Activated CD4-positive, alpha-beta T cell treated with anti-CD3 and anti-CD28 coated beads for 36 hours (primary cell): ENCODE measurements around the gene GPSM3. TPM values are rescaled to one million over a fixed set of nuclear protein-coding genes. Genes with fewer than 3 reads are reported as not detected.

Source experiments
- ATAC-seq: fragments of 200-7000 bp; cut with Tn5 transposase; one replicate; pipeline ENCODE4 v1.10.0; 2021; ENCODE audit warnings: mild to moderate bottlenecking, moderate library complexity
- CTCF ChIA-PET: fragments of 350-600 bp; sonication (Branson Sonifier 250); formaldehyde crosslinking; loops from one replicate; lab custom pipeline; 2021; ENCODE audit warnings: antibody characterized with exemption; lab: Charles Lee
- POLR2A ChIA-PET: fragments of 350-600 bp; sonication (Branson Sonifier 250); formaldehyde crosslinking; loops from one replicate; lab custom pipeline; 2021; ENCODE audit warnings: antibody characterized with exemption, inconsistent platforms; lab: Charles Lee
- DNase-seq: peaks from one replicate; pipeline ENCODE4 v3.0.0-alpha.2; 2020
- H3K27ac Mint-ChIP-seq: one replicate; pipeline ENCODE4 v1.8.0; 2021; ENCODE audit warnings: mixed read lengths
- H3K27me3 Mint-ChIP-seq: one replicate; pipeline ENCODE4 v1.8.0; 2021; ENCODE audit warnings: mixed read lengths
- H3K36me3 Mint-ChIP-seq: one replicate; pipeline ENCODE4 v1.8.0; 2021; ENCODE audit warnings: low read depth, mixed read lengths
- H3K4me1 Mint-ChIP-seq: one replicate; pipeline ENCODE4 v1.8.0; 2021; ENCODE audit warnings: mixed read lengths
- H3K4me3 Mint-ChIP-seq: one replicate; pipeline ENCODE4 v1.8.0; 2021; ENCODE audit warnings: mild to moderate bottlenecking, moderate library complexity, mixed read lengths
- H3K9me3 Mint-ChIP-seq: one replicate; pipeline ENCODE4 v1.8.0; 2021; ENCODE audit warnings: low read depth, mixed read lengths
- intact Hi-C, 2 experiments: fragments of 100-400 bp; cut with DNase I in 1 of 2; cut with micrococcal nuclease in 1 of 2; formaldehyde crosslinking; loops; one replicate each; pipeline versions ENCODE4 v1.14.2 to v1.15.1; 2022 to 2024; cut with DNase I, micrococcal nuclease
- total RNA-seq, 2 experiments: library from RNA; stranded (reverse); gene quantifications; one replicate each; pipeline ENCODE4 v1.2.3, GENCODE V29; 2021

The GPSM3 gene, protein sequence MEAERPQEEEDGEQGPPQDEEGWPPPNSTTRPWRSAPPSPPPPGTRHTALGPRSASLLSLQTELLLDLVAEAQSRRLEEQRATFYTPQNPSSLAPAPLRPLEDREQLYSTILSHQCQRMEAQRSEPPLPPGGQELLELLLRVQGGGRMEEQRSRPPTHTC
- total RNA-seq = 10 to 100 TPM; 82.6 to 94.8 TPM

DNA sequence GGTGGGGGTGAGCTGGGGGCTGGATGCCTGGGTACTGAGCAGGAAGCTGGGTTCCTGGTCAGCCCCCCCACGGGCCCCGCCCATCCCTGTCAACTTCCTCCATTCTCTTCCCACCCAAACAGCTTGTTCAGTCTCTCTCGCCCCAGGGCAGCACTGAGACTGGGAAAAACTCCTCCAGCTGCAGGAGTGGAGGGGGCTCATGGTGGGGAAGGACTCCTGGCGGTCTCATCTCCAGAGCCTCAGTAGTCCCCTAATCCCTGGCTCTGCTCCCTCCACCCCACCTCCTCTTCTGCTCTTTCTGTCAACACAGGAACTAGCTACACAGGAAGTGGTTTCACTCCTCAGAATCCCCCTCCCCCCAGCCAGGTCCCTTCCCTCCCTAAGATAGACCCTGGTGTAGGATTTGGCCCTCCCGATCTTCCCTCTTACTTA, at the start of gene GPSM3:
Gene GPSM3 (minus strand): TSS at position 36 of the 432 bp plus-strand sequence. CDS start 130 bp downstream, outside the sequence.
- Mint-ChIP-seq H3K4me3 (peak within 1 kb of the TSS; percentile 95), H3K27me3 (no peaks in the 10 kb centered on the region), H3K9me3 (no peaks in the 10 kb centered on the region), H3K36me3 (peaks cover 24% of the 10 kb centered on the region), H3K4me1 (peaks cover 49% of the 10 kb centered on the region), H3K27ac (peak within 1 kb of the TSS; percentile 96)
- DNase-seq (peak; percentile 69), ATAC-seq (no peak)
- intact Hi-C loops = loop anchor here (10.0 kb wide), 3 partner anchors 218 to 1222 kb away; partner anchors contain the start of genes CUTA (in 1 of the 2), DXO (in 1 of the 2) and PHF1 (in 1 of the 2)
- ChIA-PET POLR2A (interaction anchor here (2.6 kb wide), 1 partner anchor 10 kb away, joined by 9 read pairs; no protein-coding TSS in a partner anchor), CTCF (interaction anchor here (0.6 to 1.6 kb wide), 5 partner anchors 13 to 703 kb away, joined by 3 to 5 read pairs (median 4); partner anchors contain the start of genes FKBPL and PRRT1)

GRCh38 chr6:32240686-32241085, 48.2 kb upstream of the GPSM3 start:
- ChIA-PET CTCF (no interaction called here), POLR2A (no interaction called here)
- H3K4me3 Mint-ChIP-seq = no peak overlapping the region
- H3K9me3 Mint-ChIP-seq = no peaks in the 10 kb centered on the region
- H3K36me3 Mint-ChIP-seq = no peaks in the 10 kb centered on the region
- no peaks in the 10 kb centered on the region for H3K27me3 Mint-ChIP-seq
- intact Hi-C loops = loop anchor here (2.0 to 10.0 kb wide), 3 partner anchors 14 to 454 kb away; no protein-coding TSS in a partner anchor
- DNase-seq = no peak
- peaks cover 29% of the 10 kb centered on the region for H3K4me1 Mint-ChIP-seq
- ATAC-seq = no peak
- no peak overlapping the region for H3K27ac Mint-ChIP-seq

GRCh38 chr6:32239462-32239861, 47.0 kb upstream of the GPSM3 start:
- H3K36me3 Mint-ChIP-seq = no peaks in the 10 kb centered on the region
- ATAC-seq (no peak), DNase-seq (no peak)
- H3K4me1 Mint-ChIP-seq = peaks cover 26% of the 10 kb centered on the region
- H3K27ac Mint-ChIP-seq = no peak overlapping the region
- no peaks in the 10 kb centered on the region for H3K27me3 Mint-ChIP-seq
- no peak overlapping the region for H3K4me3 Mint-ChIP-seq
- intact Hi-C loops = no loop called here
- POLR2A ChIA-PET = interaction anchor here (0.6 kb wide), 1 partner anchor 117 kb away, joined by 5 read pairs; no protein-coding TSS in a partner anchor
- CTCF ChIA-PET = no interaction called here
- H3K9me3 Mint-ChIP-seq = no peaks in the 10 kb centered on the region

GRCh38 chr6:32234934-32235333, 42.5 kb upstream of the GPSM3 start:
- Mint-ChIP-seq H3K27me3 (no peaks in the 10 kb centered on the region), H3K4me3 (no peak overlapping the region), H3K27ac (no peak overlapping the region), H3K36me3 (no peaks in the 10 kb centered on the region), H3K4me1 (peaks cover 5% of the 10 kb centered on the region), H3K9me3 (no peaks in the 10 kb centered on the region)
- intact Hi-C loops = no loop called here
- ChIA-PET POLR2A (no interaction called here), CTCF (no interaction called here)
- peak; percentile 64 for ATAC-seq
- DNase-seq = peak; percentile 29

DNA sequence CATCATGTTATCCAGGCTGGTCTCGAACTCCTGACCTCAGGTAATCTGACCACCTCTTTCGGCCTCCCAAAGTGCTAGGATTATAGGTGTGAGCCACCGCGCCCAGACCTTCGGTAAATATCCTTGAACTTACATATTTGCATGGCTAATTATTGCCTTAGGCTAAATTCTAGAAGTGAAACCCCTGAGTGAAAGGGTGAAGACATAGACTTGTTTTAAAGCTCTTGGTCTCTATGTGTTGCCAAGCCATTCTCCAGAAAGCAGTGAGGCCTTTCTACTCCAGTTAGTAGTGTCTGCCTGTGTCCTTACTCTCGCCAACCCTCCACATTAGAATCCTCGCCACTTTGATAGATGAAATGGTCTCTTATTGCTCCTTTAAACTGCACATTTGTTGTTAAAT, 34.0 kb upstream of the GPSM3 start:
- H3K36me3 Mint-ChIP-seq = no peaks in the 10 kb centered on the region
- intact Hi-C loops = no loop called here
- ChIA-PET CTCF (no interaction called here), POLR2A (no interaction called here)
- no peaks in the 10 kb centered on the region for H3K9me3 Mint-ChIP-seq
- peaks cover 13% of the 10 kb centered on the region for H3K4me1 Mint-ChIP-seq
- ATAC-seq (no peak), DNase-seq (no peak)
- no peaks in the 10 kb centered on the region for H3K27me3 Mint-ChIP-seq
- no peak overlapping the region for H3K4me3 Mint-ChIP-seq
- H3K27ac Mint-ChIP-seq = no peak overlapping the region

DNA sequence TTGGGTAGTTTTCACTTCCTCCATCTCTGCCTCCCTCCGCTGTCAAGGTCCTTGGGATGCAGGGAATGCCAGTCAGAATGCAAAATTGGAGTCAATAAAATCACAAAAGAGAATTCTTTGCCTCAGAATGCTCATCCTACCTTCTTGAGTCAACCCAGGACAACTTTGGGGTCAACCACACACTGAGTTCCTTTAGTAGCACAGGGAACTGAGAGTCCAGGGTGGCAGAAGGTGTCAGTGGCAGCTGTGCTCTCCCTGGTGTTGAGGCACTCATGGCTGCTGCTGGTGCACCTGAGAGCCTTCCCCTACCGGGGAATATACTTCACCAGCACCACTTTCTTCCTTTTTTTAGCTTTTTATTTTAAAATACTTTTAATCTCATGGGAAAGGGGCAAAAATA, 32.3 kb upstream of the GPSM3 start:
- no peak overlapping the region for H3K27ac Mint-ChIP-seq
- H3K4me3 Mint-ChIP-seq = no peak overlapping the region
- no peaks in the 10 kb centered on the region for H3K27me3 Mint-ChIP-seq
- peaks cover 13% of the 10 kb centered on the region for H3K4me1 Mint-ChIP-seq
- no peaks in the 10 kb centered on the region for H3K36me3 Mint-ChIP-seq
- POLR2A ChIA-PET = no interaction called here
- ATAC-seq (no peak), DNase-seq (no peak)
- no peaks in the 10 kb centered on the region for H3K9me3 Mint-ChIP-seq
- CTCF ChIA-PET = interaction anchor here (0.6 kb wide), 1 partner anchor 363 kb away, joined by 4 read pairs; no protein-coding TSS in a partner anchor
- intact Hi-C loops = no loop called here

- DNase-seq (no peak), ATAC-seq (no peak)
- ChIA-PET CTCF (interaction anchor here (1.1 kb wide), 1 partner anchor 21 kb away, joined by 3 read pairs; no protein-coding TSS in a partner anchor), POLR2A (no interaction called here)
- Mint-ChIP-seq H3K9me3 (no peaks in the 10 kb centered on the region), H3K4me3 (no peak within 1 kb of the TSS), H3K36me3 (no peaks in the 10 kb centered on the region), H3K27ac (peak within 1 kb of the TSS; percentile 24), H3K27me3 (no peaks in the 10 kb centered on the region), H3K4me1 (peaks cover 13% of the 10 kb centered on the region)
- intact Hi-C loops = no loop called here
Measured at GRCh38 chr6:32223258-32224235, 31.1 kb upstream of the GPSM3 start, which contains the start of gene NOTCH4. TSS of gene NOTCH4 (minus strand) at chr6:32224067. CDS start at chr6:32223928, 139 bp downstream.

DNA sequence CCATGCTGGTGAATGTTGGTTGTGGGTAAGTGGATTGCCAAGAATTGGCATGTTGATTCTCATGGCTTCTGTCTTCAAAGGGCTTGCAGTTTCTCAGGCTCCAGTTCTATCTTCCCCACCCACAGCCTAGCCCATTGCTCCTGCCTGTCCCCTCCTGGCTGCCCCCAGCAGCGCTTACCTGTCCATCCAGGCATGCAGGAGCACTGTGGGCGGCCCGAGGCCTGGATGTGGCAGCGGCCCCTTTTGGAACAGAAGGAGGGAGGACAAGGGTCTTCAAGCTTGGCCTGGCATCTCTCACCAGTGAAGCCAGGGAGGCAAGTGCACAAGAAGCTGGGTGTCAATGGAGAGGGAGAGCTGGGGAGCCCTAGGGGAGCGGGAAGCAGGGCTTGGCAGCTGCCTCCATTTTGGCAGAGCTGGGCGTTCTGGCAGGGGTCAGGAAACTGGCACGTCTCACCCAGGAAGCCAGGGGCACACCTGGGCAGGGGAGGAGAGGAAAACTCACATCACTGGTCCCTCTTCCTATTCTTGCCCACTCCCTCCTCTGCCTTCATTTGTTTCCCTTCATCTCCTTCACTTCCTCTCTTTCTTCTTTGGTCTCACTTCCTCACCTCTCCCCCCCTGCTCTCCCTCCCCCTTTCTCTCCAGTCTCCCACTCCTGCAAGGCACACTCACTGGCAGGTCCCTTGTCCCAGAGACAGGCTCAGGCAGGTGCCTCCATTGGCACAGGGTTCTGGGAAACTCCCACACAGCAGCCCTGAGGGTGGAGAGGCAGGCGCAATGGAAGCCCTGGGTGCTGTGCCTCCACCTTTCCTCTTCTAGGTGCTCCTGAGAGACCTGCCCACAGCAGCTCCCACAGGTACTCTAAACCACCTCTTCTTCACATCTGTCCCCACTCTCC, 30.1 kb upstream of the GPSM3 start:
- no peak for DNase-seq
- ChIA-PET POLR2A (no interaction called here), CTCF (interaction anchor here (0.5 to 1.1 kb wide), 3 partner anchors 22 to 417 kb away, joined by 3 read pairs; no protein-coding TSS in a partner anchor)
- Mint-ChIP-seq H3K4me1 (peaks cover 13% of the 10 kb centered on the region), H3K27ac (no peak overlapping the region), H3K9me3 (no peaks in the 10 kb centered on the region), H3K4me3 (no peak overlapping the region), H3K27me3 (no peaks in the 10 kb centered on the region), H3K36me3 (no peaks in the 10 kb centered on the region)
- no peak for ATAC-seq
- intact Hi-C loops = no loop called here

DNA sequence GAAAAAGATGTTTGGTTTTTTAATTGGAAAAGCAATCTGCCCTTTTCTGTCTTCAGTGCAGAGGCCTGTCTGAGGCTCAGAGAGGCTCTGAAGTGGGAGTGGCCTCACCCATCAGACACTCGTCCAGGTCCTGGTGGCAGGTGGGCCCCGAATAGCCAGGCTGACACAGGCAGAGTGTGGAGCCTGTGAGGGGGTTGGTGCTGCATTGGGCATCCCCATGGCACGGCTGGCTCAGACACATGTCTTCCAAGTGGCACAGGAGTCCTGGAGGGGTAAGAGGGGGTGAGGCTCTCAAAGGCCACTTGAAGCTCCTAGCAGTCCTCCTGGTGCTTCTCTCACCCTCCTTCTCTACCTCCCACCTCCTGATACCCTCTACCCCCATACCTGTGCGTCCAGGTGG, 27.6 kb upstream of the GPSM3 start:
- POLR2A ChIA-PET = no interaction called here

GRCh38 chr6:32218167-32218566, 25.7 kb upstream of the GPSM3 start:
- no peak for DNase-seq

More for the DNA sequence above, 27.6 kb upstream of the GPSM3 start:
- CTCF ChIA-PET = no interaction called here
- intact Hi-C loops = no loop called here
- Mint-ChIP-seq H3K27me3 (no peaks in the 10 kb centered on the region), H3K36me3 (no peaks in the 10 kb centered on the region), H3K4me1 (peaks cover 13% of the 10 kb centered on the region), H3K27ac (no peak overlapping the region), H3K4me3 (no peak overlapping the region), H3K9me3 (no peaks in the 10 kb centered on the region)
- ATAC-seq (no peak), DNase-seq (no peak)

More at GRCh38 chr6:32218167-32218566, 25.7 kb upstream of the GPSM3 start:
- Mint-ChIP-seq H3K27ac (no peak overlapping the region), H3K4me3 (no peak overlapping the region), H3K36me3 (no peaks in the 10 kb centered on the region), H3K4me1 (peaks cover 9% of the 10 kb centered on the region), H3K9me3 (no peaks in the 10 kb centered on the region), H3K27me3 (no peaks in the 10 kb centered on the region)
- ChIA-PET CTCF (interaction anchor here (0.9 kb wide), 1 partner anchor 13 kb away, joined by 3 read pairs; no protein-coding TSS in a partner anchor), POLR2A (no interaction called here)
- intact Hi-C loops = no loop called here
- no peak for ATAC-seq
